ENCODE results near the gene ZFP62.

The ZFP62 gene

DNA sequence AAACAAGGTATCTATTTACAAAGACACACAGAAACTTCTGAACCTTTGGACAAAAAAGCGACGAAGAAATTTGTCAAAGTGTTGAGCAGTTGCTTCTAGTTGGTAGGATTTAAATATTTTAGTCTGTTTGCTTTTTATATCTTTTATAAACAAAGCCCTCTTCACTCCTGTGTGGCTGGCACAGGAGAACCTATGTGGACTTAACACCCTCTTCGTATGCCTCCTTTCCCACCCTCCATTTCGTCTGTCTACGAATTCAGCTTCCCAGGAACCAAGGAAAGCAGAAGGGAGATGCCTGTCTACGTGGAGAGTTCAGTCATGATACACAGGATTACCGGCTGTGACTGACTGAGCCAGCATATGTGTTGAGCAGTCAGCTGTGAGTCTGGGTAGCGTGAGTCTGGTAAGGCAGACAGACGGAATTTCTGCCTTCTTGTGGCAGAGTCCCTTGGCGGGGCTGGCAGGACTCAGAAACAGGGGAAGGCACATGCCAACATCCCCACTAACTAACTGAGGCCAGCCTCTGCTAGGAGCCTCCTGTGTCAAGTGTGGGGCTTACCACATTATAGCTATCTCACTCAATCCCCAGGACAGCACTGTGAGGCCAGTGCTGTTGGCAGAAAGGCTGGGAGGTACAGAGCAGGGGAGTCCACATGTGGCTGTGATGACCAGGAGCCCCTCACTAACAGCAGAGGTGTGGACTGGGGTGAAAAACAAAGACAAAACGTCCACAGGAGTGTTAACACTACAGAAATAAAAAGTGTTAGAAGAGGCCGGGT lies 13.9 kb upstream of the ZFP62 start:
- TF ChIP-seq, protein P1, sequence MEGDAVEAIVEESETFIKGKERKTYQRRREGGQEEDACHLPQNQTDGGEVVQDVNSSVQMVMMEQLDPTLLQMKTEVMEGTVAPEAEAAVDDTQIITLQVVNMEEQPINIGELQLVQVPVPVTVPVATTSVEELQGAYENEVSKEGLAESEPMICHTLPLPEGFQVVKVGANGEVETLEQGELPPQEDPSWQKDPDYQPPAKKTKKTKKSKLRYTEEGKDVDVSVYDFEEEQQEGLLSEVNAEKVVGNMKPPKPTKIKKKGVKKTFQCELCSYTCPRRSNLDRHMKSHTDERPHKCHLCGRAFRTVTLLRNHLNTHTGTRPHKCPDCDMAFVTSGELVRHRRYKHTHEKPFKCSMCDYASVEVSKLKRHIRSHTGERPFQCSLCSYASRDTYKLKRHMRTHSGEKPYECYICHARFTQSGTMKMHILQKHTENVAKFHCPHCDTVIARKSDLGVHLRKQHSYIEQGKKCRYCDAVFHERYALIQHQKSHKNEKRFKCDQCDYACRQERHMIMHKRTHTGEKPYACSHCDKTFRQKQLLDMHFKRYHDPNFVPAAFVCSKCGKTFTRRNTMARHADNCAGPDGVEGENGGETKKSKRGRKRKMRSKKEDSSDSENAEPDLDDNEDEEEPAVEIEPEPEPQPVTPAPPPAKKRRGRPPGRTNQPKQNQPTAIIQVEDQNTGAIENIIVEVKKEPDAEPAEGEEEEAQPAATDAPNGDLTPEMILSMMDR (IDR thresholded peaks at IDR 0.05; ENCODE audit: low read depth, low read length) = no peak
- no peak for DNase-seq (ENCODE audit: extremely low read depth, low read depth)

DNA sequence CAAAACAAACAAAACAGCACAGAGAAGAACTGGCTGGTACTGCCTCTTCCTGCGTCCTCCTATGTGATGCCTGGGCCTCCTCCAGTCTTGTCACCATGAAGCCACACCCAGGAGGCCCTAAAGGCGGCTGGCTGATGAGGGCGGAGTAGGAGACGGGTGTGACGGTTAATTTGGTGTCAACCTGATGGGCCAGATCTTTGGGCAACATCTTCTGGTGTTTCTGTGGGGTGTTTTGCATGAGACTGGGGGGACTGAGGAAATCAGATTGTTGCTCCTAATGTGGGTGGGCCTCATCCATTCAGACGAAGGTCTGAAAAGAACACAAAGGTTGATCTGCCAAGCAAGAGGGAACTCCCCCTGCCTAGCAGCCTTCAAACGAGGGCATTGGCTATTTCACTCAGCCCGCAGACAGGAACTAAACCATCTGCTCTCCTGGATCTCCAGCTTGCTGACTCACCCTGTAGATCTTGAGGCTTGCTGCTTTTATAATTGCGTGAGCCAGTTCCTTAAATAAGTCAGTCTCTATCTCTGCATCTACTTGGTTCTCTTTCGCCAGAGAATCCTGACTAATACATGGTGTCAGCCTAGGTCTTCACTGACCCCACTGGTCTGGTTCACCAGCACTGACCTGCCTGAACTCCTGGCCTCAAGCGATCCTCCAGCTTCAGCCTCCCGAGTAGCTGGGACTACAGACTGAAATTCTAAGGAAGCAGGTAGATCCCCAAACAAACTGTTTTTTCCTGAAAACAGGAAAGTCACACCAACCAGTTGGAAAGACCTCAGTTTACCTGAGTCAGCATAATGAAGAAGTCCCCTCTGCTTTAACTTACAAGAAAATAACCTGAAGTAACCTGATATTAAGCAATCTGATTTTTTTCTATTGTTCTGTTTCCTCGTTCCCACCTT lies 12.8 kb upstream of the ZFP62 start:
- DNase-seq (ENCODE audit: extremely low read depth, low read depth) = no peak
- TF ChIP-seq, protein P1 (IDR thresholded peaks at IDR 0.05; ENCODE audit: low read depth, low read length) = no peak

DNA sequence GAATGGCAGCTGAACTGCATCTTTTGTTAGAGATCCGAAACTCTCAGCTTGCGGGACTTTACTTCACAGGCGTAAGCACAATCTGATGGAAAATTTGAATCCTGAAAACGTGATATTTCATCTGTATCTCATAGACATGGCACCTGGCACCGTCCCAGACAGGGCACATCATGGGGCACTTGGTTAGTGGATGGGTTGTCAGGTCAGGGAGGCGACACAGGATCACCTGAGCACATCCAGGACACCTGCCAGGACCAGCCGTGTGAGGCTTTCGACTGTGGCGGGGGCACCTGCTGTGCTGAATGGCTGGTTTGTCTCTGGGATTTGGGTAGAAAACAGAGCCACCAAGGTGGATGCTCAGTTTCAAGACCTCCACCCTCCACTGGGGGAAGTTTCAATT lies 11.3 kb upstream of the ZFP62 start:
- TF ChIP-seq, protein P1 (IDR thresholded peaks at IDR 0.05; ENCODE audit: low read depth, low read length) = no peak
- DNase-seq (ENCODE audit: extremely low read depth, low read depth) = no peak

DNA sequence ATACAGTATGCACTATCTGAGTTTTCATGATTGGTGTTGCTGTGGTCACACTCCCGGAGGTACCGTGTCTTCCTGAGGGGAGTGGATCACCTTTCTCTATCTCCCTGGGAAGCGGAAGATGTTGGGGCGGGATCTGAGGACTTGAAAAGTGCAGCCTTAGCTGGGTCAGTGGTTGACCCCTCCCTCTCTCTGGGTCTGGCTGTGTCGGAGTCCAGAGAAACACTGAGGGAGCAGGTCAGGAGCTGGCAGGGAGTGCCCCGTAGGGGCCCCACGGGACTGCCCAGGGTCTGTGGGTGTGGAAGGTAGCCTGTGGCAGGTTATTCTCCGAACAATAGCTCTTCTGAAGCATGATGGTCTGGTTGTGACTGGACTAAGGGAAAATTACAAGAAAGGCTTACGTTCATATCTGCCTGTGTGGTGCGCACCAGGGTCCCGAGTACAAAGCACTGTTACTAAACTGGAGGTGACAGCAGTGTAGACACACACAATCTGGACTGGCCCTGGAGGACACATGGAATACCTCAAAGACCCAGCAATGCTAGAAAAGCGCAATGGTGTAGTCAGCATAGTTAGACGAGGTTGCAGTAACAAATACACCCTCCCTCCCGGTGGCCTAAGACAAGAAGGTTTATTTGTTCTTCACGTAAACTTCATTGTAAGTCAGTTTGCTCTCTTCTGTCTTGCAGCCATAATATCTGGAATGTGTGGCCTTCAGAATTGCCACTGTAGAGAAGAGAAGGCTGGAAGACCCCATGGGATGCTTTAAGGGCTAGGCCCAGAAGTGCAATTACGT lies 9.4 kb upstream of the ZFP62 start:
- no peak for DNase-seq (ENCODE audit: extremely low read depth, low read depth)
- TF ChIP-seq, protein P1 (IDR thresholded peaks at IDR 0.05; ENCODE audit: low read depth, low read length) = no peak

DNA sequence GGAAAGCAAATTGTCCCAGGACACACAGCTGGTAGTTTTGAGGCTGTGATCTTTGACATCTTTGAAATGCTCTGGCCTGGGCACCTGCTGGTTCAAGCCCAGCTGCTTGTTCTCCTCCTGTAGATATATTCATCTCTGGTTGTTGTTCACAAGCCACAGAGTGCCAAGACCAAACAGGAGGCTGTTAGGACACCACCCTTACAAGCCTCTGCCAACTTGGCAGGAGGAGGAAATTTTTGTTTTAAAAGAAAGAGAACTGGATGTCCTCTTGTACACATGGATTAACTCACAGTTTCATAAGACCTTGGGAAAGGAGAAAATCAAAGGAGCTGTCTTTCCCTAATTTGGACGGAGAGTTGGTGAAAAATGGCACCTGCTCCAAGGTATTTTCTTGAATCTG lies 8.5 kb upstream of the ZFP62 start:
- TF ChIP-seq, protein P1 (IDR thresholded peaks at IDR 0.05; ENCODE audit: low read depth, low read length) = no peak
- DNase-seq (ENCODE audit: extremely low read depth, low read depth) = no peak

DNA sequence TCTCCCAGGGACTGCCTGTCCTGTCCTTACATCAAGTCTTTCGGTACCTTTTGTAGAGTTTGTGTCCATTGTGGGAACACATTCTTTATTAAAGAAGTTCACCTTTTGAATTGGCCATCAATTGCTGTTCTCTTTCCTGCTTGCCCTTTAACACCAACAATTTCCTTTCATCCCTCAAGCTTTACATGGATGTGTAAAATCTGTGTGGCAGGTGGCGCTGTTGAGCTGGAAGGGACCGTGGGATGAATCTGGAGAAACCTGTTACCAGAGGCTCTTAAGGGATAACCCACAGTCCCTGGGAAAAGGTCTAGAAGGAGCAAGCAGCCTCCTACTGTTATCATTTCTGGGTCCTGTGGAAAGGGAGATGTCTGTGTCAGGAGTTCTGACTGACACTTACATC lies 7.9 kb upstream of the ZFP62 start:
- TF ChIP-seq, protein P1 (IDR thresholded peaks at IDR 0.05; ENCODE audit: low read depth, low read length) = peak; percentile 91
- DNase-seq (ENCODE audit: extremely low read depth, low read depth) = peak; percentile 18
